Raji (cell line): Measurements from ENCODE around the gene TENM4.

Experiments used
- POLR2A ChIP-seq: IDR thresholded peaks from 2 replicates; pipeline ENCODE4 v1.6.1; 2011; ENCODE audit warnings: low read depth, low read length, control low read depth; ENCODE audit not compliant: insufficient read depth

TENM4 gene

GRCh38 chr11:78902771-78903507 lies 537.9 kb downstream of the TENM4 start:
- TF ChIP-seq POLR2A, result no peak

- no peak for TF ChIP-seq POLR2A
Measured at GRCh38 chr11:78901831-78902230, 539.0 kb downstream of the TENM4 start.

- TF ChIP-seq POLR2A, result no peak
Measured at GRCh38 chr11:78898266-78898775, 542.5 kb downstream of the TENM4 start.

GRCh38 chr11:78893996-78894395 lies 546.8 kb downstream of the TENM4 start:
- no peak for TF ChIP-seq POLR2A

GRCh38 chr11:78889698-78890097 lies 551.1 kb downstream of the TENM4 start:
- no peak for TF ChIP-seq POLR2A

- TF ChIP-seq POLR2A, result no peak
Measured at GRCh38 chr11:78886616-78887015, 554.2 kb downstream of the TENM4 start.

GRCh38 chr11:78884761-78885160 lies 556.1 kb downstream of the TENM4 start:
- TF ChIP-seq POLR2A, result no peak

- TF ChIP-seq POLR2A, result no peak
Measured at GRCh38 chr11:78883506-78883905, 557.3 kb downstream of the TENM4 start.

- TF ChIP-seq POLR2A, result no peak
Measured at GRCh38 chr11:78878631-78879030, 562.2 kb downstream of the TENM4 start.

- no peak for TF ChIP-seq POLR2A
Measured at GRCh38 chr11:78876676-78877075, 564.2 kb downstream of the TENM4 start.

- no peak for TF ChIP-seq POLR2A
Measured at GRCh38 chr11:78870655-78871054, 570.2 kb downstream of the TENM4 start.

GRCh38 chr11:78869293-78869692 lies 571.5 kb downstream of the TENM4 start:
- no peak for TF ChIP-seq POLR2A

GRCh38 chr11:78868563-78868962 lies 572.3 kb downstream of the TENM4 start:
- no peak for TF ChIP-seq POLR2A

GRCh38 chr11:78860720-78861422 lies 580.0 kb downstream of the TENM4 start:
- TF ChIP-seq POLR2A, result no peak

GRCh38 chr11:78857688-78858087 lies 583.1 kb downstream of the TENM4 start:
- TF ChIP-seq POLR2A, result no peak

GRCh38 chr11:78856211-78856610 lies 584.6 kb downstream of the TENM4 start:
- TF ChIP-seq POLR2A, result no peak
